Left ventricle myocardium superior (tissue), 1 donor: ENCODE results near the gene PTRHD1. TPM values are rescaled to one million over a fixed set of nuclear protein-coding genes. Genes with fewer than 3 reads are reported as not detected.

Source experiments
- ATAC-seq: fragments of 200-7000 bp; cut with Tn5 transposase; one replicate; pipeline ENCODE4 v1.9.1; 2020; ENCODE audit warnings: mild to moderate bottlenecking, moderate library complexity
- DNase-seq: peaks from one replicate; pipeline ENCODE4 v3.0.0-alpha.2; 2020
- intact Hi-C: fragments of 100-400 bp; cut with micrococcal nuclease; formaldehyde crosslinking; loops from one replicate; pipeline ENCODE4 v1.11.0; 2022
- total RNA-seq: library from RNA; stranded (reverse); fragmentation: NEBNext Ultra II Directional; extraction: Animal tissue kit (Norgen Biotek cat#: 25700); gene quantifications from one replicate; pipeline ENCODE4 v1.2.1, GENCODE V29; 2021
- donor health status: DM: no; HTN: yes; CAD: no; lungs with severe emphysema.

PTRHD1 gene
- total RNA-seq, 1 donor from 2014 or later: 28.2 TPM

GRCh38 chr2:24831221-24832072 is 38.3 kb upstream of the PTRHD1 start:
- intact Hi-C loops: no loop called here
- DNase-seq (no peak), ATAC-seq (no peak)

GRCh38 chr2:24830786-24831185 is 37.6 kb upstream of the PTRHD1 start:
- no peak for ATAC-seq
- intact Hi-C loops: no loop called here
- no peak for DNase-seq

- intact Hi-C loops: no loop called here
- DNase-seq: no peak
- ATAC-seq: no peak
These were observed 37.2 kb upstream of the PTRHD1 start for GRCh38 chr2:24830351-24830750.

GRCh38 chr2:24828238-24828996 is 35.2 kb upstream of the PTRHD1 start:
- ATAC-seq (no peak), DNase-seq (no peak)
- intact Hi-C loops: loop anchor here (5.0 kb wide), 2 partner anchors 406 to 421 kb away; no protein-coding TSS in a partner anchor

- intact Hi-C loops: loop anchor here (5.0 kb wide), 2 partner anchors 405 to 420 kb away; no protein-coding TSS in a partner anchor
- DNase-seq: peak; percentile 80
- ATAC-seq: peak; percentile 93
These were observed 34.4 kb upstream of the PTRHD1 start for GRCh38 chr2:24827321-24828237.

GRCh38 chr2:24826773-24827145 is 33.6 kb upstream of the PTRHD1 start:
- no peak for DNase-seq
- intact Hi-C loops: loop anchor here (5.0 kb wide), 2 partner anchors 404 to 419 kb away; no protein-coding TSS in a partner anchor
- ATAC-seq: no peak

- intact Hi-C loops: loop anchor here (5.0 kb wide), 2 partner anchors 404 to 419 kb away; no protein-coding TSS in a partner anchor
- no peak for DNase-seq
- ATAC-seq: no peak
These were observed 32.9 kb upstream of the PTRHD1 start for GRCh38 chr2:24825883-24826772.

GRCh38 chr2:24824966-24825882 is 32.0 kb upstream of the PTRHD1 start:
- intact Hi-C loops: loop anchor here (5.0 kb wide), 2 partner anchors 403 to 418 kb away; no protein-coding TSS in a partner anchor
- ATAC-seq (no peak), DNase-seq (no peak)

- no peak for DNase-seq
- intact Hi-C loops: no loop called here
- no peak for ATAC-seq
These were observed 30.9 kb upstream of the PTRHD1 start for GRCh38 chr2:24824071-24824588.

- DNase-seq: no peak
- intact Hi-C loops: no loop called here
- no peak for ATAC-seq
These were observed 29.0 kb upstream of the PTRHD1 start for GRCh38 chr2:24822049-24822706.

- DNase-seq (no peak), ATAC-seq (no peak)
- intact Hi-C loops: no loop called here
These were observed 28.3 kb upstream of the PTRHD1 start for GRCh38 chr2:24821433-24821891.

- intact Hi-C loops: no loop called here
- no peak for ATAC-seq
- DNase-seq: no peak
These were observed 27.6 kb upstream of the PTRHD1 start for GRCh38 chr2:24820598-24821432.

GRCh38 chr2:24820175-24820513 is 27.0 kb upstream of the PTRHD1 start:
- intact Hi-C loops: no loop called here
- DNase-seq (no peak), ATAC-seq (no peak)

- intact Hi-C loops: no loop called here
- ATAC-seq (no peak), DNase-seq (no peak)
These were observed 26.4 kb upstream of the PTRHD1 start for GRCh38 chr2:24819442-24820174.

- DNase-seq (no peak), ATAC-seq (peak; percentile 67)
- intact Hi-C loops: no loop called here
These were observed 25.6 kb upstream of the PTRHD1 start for GRCh38 chr2:24818721-24819167.
